Activated naive CD4-positive, alpha-beta T cell treated with anti-CD3 and anti-CD28 coated beads, Interleukin-2, amount 50 U/mL, for 24 hours (primary cell): ENCODE results near the gene TNS1.

Experiments used
- H3K27ac Mint-ChIP-seq: one replicate; pipeline ENCODE4 v1.8.0; 2021; ENCODE audit warnings: mild to moderate bottlenecking, mixed read lengths
- H3K27me3 Mint-ChIP-seq: one replicate; pipeline ENCODE4 v1.8.0; 2021; ENCODE audit warnings: mixed read lengths
- H3K36me3 Mint-ChIP-seq: one replicate; pipeline ENCODE4 v1.8.0; 2021; ENCODE audit warnings: mixed read lengths
- H3K4me1 Mint-ChIP-seq: one replicate; pipeline ENCODE4 v1.8.0; 2021; ENCODE audit warnings: mixed read lengths
- H3K4me3 Mint-ChIP-seq: one replicate; pipeline ENCODE4 v1.8.0; 2021; ENCODE audit warnings: mild to moderate bottlenecking, mixed read lengths
- H3K9me3 Mint-ChIP-seq: one replicate; pipeline ENCODE4 v1.8.0; 2021; ENCODE audit warnings: mixed read lengths

The TNS1 gene

DNA sequence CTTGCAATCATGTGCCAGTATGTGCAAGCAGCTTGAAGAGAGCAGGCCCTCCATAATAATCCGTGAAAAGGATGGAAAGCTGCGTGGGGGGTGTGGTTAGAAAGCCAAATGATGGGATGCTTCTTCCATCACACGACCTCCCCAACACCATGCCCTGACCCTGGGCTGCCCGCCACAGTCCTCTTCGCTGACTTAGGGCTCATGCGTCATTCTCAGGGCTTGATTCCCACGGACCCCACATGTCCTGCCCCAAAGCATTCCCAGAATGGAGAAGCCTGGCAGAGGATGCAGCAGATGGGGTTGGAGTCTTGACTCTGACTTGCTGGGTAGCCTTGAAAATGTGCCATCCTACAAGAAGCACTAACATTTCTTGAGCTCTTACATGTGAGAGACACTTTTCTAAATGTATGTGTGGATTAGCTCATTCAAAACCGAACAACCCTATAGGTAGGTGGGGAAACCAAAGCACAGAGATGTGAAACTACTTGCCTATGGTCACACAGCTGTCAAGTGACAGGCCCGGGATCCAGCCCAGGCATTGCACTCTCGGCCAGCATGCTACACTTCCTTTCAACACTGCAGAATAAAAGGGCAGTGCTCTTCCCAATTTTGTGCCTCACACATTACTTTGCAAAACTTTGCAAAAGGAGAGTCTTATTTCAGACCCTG lies 3.7 kb downstream of the TNS1 start:
- no peak overlapping the region for H3K27ac Mint-ChIP-seq
- H3K36me3 Mint-ChIP-seq = no peaks in the 10 kb centered on the region
- no peaks in the 10 kb centered on the region for H3K9me3 Mint-ChIP-seq
- no peak overlapping the region for H3K4me3 Mint-ChIP-seq
- H3K4me1 Mint-ChIP-seq = no peaks in the 10 kb centered on the region
- no peaks in the 10 kb centered on the region for H3K27me3 Mint-ChIP-seq

DNA sequence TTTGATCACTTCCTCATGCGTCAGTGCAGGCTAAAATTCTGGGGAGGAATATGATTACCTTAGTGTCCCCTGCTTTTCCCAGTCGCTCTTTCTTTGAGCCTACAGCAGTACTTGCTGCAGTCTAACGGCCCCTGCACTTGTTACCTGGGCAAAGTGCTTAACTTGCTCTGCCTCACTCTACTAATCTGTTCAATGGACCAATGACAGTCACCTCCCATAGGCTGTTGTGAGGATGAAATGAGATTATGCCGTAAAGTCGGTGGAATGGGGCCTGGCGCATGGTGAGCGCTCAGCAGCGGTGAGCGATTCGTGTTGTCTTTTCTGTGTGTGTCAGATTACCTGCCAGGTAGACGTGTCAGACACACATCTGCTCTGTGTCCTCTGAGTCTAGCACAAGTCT lies 5.3 kb downstream of the TNS1 start:
- Mint-ChIP-seq H3K27me3 (peaks cover 2% of the 10 kb centered on the region), H3K27ac (no peak overlapping the region), H3K9me3 (no peaks in the 10 kb centered on the region), H3K36me3 (no peaks in the 10 kb centered on the region), H3K4me1 (no peaks in the 10 kb centered on the region), H3K4me3 (no peak overlapping the region)

DNA sequence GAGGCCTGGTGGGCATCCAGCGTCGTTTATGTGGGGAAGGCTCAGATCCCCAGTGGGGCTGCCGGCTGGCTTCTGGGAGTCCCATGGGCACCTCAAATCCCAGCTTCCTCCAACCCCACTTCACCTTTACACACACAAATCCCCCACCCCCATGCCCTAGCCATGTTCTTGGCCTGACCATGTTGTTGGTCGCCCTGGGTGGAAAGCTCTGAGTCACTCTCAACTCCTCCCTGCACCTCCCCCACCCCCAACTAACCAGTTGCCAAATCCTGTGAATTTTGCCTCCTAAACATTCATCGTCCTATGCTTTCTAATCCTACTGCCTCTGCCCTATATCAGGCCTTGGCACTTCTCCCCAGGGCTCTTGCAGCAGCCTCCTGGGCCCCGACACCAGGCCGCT lies 6.4 kb downstream of the TNS1 start:
- H3K27ac Mint-ChIP-seq = no peak overlapping the region
- peaks cover 3% of the 10 kb centered on the region for H3K27me3 Mint-ChIP-seq
- H3K4me1 Mint-ChIP-seq = no peaks in the 10 kb centered on the region
- no peaks in the 10 kb centered on the region for H3K36me3 Mint-ChIP-seq
- H3K4me3 Mint-ChIP-seq = no peak overlapping the region
- no peaks in the 10 kb centered on the region for H3K9me3 Mint-ChIP-seq

DNA sequence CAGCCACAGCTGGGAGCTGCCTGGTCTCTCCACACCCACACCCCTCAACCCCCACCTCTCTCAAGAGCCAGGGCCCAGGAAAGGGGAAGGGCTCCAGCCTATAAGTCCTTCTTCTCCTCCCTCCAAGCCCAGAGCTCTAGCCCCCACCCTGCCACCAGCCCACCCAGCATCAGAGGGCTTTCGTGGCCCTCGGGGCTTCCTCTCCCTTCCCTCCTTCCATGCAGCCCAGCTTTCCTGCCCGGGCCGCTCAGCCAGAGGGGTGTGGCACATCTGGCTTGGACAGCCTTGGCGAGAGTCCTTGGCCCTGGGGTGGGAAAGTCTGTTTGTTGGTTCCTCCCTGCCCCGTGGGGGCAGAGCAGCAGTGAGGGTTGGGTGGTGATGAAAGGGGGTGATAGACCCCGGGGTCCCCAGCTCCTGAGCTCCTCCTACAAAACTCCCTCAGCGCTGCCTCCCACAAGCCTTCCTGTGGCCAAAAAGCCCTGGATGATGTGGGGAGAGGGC lies 7.0 kb downstream of the TNS1 start:
- Mint-ChIP-seq H3K27ac (no peak overlapping the region), H3K9me3 (no peaks in the 10 kb centered on the region), H3K36me3 (no peaks in the 10 kb centered on the region)

DNA sequence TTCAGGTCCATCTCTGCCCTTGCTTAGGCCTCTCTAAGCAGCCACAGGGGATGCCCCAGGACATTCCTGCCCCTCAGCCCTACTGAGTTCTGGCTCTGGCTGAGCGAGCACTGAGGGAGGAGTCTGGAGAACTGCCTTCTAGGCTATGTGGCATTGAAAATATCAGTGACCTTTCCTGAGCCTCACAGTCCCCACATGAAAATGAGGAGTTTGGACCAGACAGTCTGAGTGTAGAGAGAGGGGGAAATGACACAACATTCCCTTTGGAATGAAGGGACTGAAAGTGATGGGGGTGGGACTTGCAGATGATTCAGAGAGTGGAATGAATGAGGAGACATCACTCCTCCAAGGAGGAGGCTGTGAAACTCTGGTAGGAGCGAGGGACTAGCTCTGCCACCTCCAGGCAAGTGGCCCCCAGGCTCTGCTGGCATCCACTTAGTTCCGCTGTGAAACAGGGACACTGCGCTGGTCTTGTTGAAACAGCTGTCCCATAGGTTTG lies 8.0 kb downstream of the TNS1 start:
- Mint-ChIP-seq H3K36me3 (no peaks in the 10 kb centered on the region), H3K27me3 (peaks cover 3% of the 10 kb centered on the region), H3K27ac (no peak overlapping the region), H3K4me3 (no peak overlapping the region), H3K9me3 (no peaks in the 10 kb centered on the region), H3K4me1 (no peaks in the 10 kb centered on the region)

More for the DNA sequence above, 7.0 kb downstream of the TNS1 start:
- H3K4me3 Mint-ChIP-seq = no peak overlapping the region
- H3K27me3 Mint-ChIP-seq = peaks cover 3% of the 10 kb centered on the region
- no peaks in the 10 kb centered on the region for H3K4me1 Mint-ChIP-seq

DNA sequence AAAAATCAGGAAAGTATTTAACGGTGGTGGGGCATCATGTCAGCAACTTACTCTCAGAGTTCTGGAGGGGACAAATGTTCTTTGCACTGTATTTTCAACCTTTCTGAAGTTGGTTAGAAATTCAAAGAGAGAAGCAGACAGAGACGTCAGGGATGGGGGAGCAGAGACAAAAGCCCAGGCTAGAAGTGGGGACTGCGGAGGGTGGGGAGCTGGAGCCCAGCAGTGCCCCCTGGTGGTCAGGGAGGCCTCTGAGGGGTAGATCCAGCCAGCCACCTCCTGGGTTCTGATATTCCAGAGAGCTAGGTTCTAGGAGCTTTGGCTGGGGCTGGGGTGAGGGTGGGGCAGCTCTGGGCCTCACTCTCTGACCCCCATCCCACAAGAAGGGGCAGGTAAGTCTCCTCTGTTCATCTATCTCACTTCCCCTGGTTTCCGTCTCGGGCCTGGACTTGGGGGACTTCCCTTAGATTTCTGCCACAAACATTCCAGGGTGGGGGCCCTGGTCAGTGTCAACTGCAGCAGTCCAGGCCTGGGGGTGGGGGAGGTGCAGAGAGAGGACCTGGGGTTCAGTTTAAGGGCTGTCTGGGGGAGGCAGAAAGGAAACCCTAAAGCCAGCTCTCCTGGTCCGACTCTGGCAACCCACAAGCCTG lies 8.9 kb downstream of the TNS1 start:
- no peak overlapping the region for H3K4me3 Mint-ChIP-seq
- H3K9me3 Mint-ChIP-seq = no peaks in the 10 kb centered on the region
- H3K27ac Mint-ChIP-seq = no peak overlapping the region
- no peaks in the 10 kb centered on the region for H3K4me1 Mint-ChIP-seq
- no peaks in the 10 kb centered on the region for H3K36me3 Mint-ChIP-seq
- peaks cover 3% of the 10 kb centered on the region for H3K27me3 Mint-ChIP-seq

DNA sequence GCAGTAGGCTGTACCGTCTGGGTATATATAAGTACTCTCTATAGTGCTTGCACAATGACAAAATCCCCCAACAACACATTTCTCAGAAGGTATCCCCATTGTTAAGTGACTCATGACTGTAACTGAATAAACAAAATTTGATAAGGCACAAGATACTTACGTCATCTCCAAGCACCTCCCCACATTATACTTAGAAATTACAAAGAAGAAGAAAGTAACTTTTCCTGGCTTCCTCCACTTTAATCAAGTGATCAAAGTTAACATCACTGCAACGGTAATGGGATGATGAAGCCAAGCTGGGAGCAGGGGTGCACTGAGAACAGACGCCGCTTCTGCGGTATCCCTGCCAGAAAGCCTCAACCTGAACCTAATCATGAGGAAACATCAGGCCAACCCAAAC lies 9.7 kb downstream of the TNS1 start:
- Mint-ChIP-seq H3K36me3 (no peaks in the 10 kb centered on the region), H3K27me3 (peaks cover 3% of the 10 kb centered on the region), H3K4me3 (no peak overlapping the region), H3K4me1 (no peaks in the 10 kb centered on the region), H3K9me3 (no peaks in the 10 kb centered on the region), H3K27ac (no peak overlapping the region)

DNA sequence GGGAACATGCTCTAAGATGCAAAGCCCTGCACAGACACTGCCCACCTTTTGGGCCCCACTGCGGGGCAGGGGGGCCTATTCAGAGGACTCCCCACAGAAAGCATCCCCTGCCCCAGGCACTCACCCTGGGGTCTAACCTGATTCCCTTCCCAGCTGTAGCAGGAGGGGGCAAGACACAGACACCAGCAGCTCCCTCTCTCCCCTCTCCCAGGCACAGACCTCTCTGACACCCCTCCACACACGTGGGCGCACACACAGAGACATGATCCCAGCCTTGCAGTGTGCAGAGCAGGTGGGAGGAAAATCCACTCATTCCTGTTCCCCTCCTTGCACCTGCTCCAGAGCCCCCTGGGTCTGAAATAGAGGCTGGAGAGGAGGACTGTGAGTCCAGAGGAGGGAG lies 10.7 kb downstream of the TNS1 start:
- no peaks in the 10 kb centered on the region for H3K9me3 Mint-ChIP-seq
- no peaks in the 10 kb centered on the region for H3K4me1 Mint-ChIP-seq
- H3K27ac Mint-ChIP-seq = no peak overlapping the region

DNA sequence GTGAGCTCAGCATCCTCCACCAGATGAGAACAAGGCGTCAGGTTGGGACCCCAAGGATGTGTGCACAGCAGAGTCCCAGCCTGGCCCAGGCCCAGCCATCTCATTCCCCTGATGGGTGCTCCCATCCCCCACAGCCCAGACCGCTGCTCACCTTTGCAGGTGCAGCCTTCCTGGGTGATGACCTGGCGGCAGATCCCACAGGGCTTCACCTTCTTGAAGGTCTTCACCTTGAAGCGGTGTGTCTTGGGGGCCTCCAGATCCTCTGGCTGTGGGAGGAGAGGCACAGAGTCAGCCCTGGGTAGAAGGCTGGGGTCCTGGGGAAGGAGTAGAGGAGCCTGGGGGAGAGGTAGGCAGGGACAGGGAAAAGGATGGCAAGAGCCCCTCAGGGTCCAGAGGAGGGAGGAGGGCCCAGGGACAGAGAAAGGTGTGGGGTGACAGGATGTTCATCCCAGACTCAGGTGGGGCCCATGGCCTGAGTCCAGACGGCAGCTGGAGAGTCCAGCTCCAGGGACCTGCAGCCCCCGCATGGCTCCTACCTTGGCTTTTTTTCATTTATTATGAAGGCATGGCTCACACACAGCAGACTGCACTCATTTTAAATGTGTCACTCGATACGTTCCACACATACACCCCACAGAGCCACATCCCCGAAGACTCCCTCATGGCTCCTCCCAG lies 11.9 kb downstream of the TNS1 start:
- Mint-ChIP-seq H3K4me1 (no peaks in the 10 kb centered on the region), H3K4me3 (no peak overlapping the region), H3K27me3 (peaks cover 3% of the 10 kb centered on the region), H3K27ac (no peak overlapping the region), H3K9me3 (no peaks in the 10 kb centered on the region), H3K36me3 (no peaks in the 10 kb centered on the region)

More for the DNA sequence above, 10.7 kb downstream of the TNS1 start:
- H3K27me3 Mint-ChIP-seq = peaks cover 3% of the 10 kb centered on the region
- H3K36me3 Mint-ChIP-seq = no peaks in the 10 kb centered on the region
- H3K4me3 Mint-ChIP-seq = no peak overlapping the region

DNA sequence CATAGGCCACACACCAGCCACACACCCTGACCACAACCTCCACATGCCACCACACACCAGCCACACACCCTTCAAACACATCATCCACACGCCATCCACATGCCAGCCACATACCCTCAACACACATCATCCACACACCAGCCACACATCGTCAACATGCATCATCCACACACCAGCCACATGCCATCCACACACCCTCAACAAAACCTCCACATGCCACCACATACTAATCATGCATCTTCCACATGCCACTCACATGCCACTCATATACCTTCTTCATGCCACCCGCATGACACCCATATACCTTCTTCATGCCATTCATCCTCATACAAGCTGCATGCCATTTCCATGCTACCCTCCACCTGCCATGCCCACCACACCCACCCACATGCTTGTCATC lies 12.4 kb downstream of the TNS1 start:
- peaks cover 3% of the 10 kb centered on the region for H3K27me3 Mint-ChIP-seq
- H3K4me3 Mint-ChIP-seq = no peak overlapping the region
- no peaks in the 10 kb centered on the region for H3K36me3 Mint-ChIP-seq
- H3K9me3 Mint-ChIP-seq = no peaks in the 10 kb centered on the region
- no peaks in the 10 kb centered on the region for H3K4me1 Mint-ChIP-seq
- no peak overlapping the region for H3K27ac Mint-ChIP-seq

DNA sequence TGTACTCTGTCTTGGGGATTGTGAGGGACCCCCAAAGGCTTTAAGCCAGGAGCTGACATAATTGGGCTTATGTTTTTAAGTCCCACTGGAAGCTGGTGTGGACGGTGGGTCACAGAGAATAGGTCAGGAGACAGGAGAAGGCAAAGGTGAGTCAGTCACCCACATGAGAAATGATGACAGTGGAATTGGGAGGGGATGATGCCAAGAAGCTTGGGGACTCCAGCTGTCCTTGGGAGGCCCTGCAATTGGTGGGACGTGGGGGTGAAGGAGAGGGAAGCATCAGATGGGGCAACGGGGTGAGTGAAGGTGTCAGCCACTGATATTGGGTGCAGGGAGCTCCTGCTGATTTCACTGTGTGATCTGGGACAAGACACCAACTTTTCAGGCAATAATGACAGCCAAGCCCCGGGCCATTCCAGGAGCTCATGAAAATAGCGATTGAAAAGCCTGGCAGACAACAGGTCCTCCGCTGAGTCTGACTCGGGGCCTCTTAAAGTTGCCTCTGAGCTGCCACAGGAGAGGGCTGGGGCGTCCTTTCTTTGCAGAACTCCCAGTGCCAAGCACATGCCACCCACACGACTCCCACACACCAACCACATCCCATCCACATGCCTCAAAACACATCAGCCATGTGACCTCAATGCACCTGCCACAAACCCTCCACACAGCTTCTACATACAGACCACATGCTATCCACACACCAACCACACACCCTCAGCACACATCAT lies 13.4 kb downstream of the TNS1 start:
- no peaks in the 10 kb centered on the region for H3K36me3 Mint-ChIP-seq
- H3K27ac Mint-ChIP-seq = no peak overlapping the region
- no peaks in the 10 kb centered on the region for H3K9me3 Mint-ChIP-seq
- no peak overlapping the region for H3K4me3 Mint-ChIP-seq
- peaks cover 3% of the 10 kb centered on the region for H3K27me3 Mint-ChIP-seq
- no peaks in the 10 kb centered on the region for H3K4me1 Mint-ChIP-seq

DNA sequence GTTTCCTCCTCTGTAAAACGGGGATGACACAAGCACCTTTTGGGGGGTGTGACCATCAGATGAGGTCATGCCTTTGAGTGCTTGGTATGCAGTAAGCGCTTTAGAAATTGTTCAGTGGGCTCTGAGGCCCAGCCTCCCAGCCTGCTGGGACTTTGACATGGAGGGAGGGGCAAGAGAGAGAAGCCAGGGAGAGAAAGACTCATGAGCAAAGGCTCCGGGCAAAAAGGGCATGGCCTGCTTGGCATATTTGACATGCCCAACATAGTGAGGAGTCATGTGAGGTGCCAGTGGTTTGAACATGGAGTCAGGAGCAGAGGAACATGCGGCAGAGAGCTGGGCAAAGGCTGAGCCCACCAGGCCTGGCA lies 14.0 kb downstream of the TNS1 start:
- no peaks in the 10 kb centered on the region for H3K36me3 Mint-ChIP-seq
- H3K4me3 Mint-ChIP-seq = no peak overlapping the region
- no peaks in the 10 kb centered on the region for H3K9me3 Mint-ChIP-seq
- peaks cover 3% of the 10 kb centered on the region for H3K27me3 Mint-ChIP-seq
- peak overlapping the region; percentile 59 for H3K27ac Mint-ChIP-seq
- H3K4me1 Mint-ChIP-seq = no peaks in the 10 kb centered on the region

DNA sequence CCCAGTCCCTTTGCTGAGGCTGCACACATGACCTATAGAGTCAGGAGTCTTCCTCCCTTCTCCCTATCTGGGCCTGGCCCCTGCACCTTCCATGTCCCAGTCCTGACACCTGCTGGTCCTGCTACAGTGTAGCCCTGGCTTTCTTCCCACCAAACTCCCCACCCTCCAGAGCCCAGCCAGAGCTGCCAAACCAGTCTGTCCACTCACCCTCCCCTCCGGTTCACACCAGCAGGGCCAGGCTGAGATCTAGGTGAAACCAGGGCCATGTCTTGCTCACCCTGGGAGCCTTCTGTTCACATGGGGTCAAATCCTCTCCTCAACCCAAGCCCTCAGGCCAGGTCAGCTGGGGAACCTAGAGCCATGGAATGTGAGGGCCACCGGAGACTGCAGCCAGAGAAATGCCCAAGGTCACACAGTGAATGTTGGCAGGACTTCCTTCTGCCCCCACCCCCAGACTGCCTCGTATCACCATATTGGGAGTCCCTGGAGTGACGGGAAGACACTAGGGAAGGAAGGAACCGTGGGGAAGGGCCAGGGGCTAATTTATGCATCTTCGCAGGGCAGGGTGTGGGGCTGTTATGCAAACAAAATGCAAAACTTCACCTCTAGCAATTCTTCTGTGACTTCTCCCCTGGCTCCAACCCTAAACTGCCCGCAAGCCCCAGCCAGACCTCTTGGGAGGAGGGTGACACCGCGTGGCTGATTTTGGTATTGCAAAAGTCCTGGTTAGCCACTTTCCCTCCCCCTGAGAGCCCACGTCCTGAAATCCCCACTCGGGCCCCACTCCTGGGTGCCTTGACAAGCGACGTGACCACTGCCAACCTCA lies 14.6 kb downstream of the TNS1 start:
- Mint-ChIP-seq H3K4me1 (no peaks in the 10 kb centered on the region), H3K27me3 (peaks cover 3% of the 10 kb centered on the region), H3K9me3 (no peaks in the 10 kb centered on the region), H3K36me3 (no peaks in the 10 kb centered on the region), H3K4me3 (no peak overlapping the region), H3K27ac (no peak overlapping the region)

DNA sequence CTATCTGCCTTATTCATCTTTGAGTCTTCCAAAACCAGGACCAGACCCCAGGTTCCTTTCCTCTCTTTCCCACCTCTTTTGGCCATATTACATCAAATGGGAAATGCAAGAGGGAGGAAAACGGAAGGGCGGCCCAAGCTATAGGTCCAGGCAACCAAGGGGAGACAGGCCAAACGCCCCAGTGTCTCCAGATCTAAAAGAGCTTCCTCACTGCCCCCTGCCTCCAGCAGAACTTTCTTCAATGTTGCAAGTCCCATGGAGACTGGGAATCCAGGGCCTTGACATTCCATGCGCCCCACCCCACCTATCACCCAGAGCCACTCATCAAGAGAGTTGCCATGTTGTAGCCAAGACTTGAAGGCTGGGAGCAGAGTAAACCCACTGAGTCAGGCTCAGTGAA lies 15.4 kb downstream of the TNS1 start:
- Mint-ChIP-seq H3K4me1 (no peaks in the 10 kb centered on the region), H3K9me3 (no peaks in the 10 kb centered on the region), H3K36me3 (no peaks in the 10 kb centered on the region), H3K4me3 (no peak overlapping the region), H3K27ac (no peak overlapping the region), H3K27me3 (peaks cover under 1% of the 10 kb centered on the region)
